Fibroblast of gingiva (primary cell): ENCODE data around the gene PFKFB1.
"Not testable (repeated sequence)": the region's sequence is repeated elsewhere in the genome, so short reads cannot be mapped to it uniquely, and the experiment has no call there.

Source experiments
- DNase-seq: peaks from one replicate; pipeline ENCODE4 v3.0.0-alpha.2; 2011; ENCODE audit warnings: low read depth

Gene PFKFB1

GRCh38 chrX:54992911-54993622 is 921 bp downstream of the PFKFB1 start:
- no peak for DNase-seq

GRCh38 chrX:54991706-54992105 is 2.3 kb downstream of the PFKFB1 start:
- no peak for DNase-seq

DNA sequence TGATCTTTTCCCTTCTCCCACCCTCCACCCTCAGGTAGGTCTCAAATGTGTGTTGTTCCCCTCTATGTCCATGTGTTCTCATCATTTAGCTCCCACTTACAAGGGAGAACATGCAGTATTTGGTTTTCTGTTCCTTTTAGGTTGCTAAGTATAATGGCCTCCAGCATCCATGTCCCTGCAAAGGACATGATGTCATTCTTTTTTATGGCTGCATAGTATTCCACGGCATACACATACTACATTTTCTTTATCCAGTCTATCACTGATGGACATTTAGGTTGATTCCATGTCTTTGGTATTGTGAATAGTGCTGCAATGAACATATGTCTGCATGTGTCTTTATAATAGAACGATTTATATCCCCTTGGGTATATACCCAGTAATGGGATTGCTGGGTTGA is 10.7 kb downstream of the PFKFB1 start:
- not testable (repeated sequence) for DNase-seq

GRCh38 chrX:54980334-54980733 is 13.7 kb downstream of the PFKFB1 start:
- no peak for DNase-seq

GRCh38 chrX:54979432-54979831 is 14.6 kb downstream of the PFKFB1 start:
- no peak for DNase-seq

DNA sequence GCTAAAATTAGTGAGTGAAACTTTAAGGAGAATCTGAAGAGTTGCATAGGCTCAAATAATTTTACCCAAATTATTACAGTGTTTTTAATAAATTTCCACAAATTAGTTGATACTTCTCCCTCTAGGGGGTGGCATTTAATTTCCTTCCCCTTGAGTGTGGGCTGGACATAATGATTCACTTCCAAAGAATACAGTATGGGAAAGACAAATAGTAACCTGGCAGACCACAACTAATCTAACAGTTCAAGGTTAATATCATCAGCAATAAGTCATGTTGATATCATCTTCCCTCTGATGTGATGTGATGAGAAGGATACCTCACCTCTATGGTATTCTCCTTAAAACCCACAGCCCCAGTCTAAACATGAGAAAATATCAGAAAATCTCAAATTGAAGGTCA is 15.5 kb downstream of the PFKFB1 start:
- DNase-seq = no peak

- no peak for DNase-seq
Measured at GRCh38 chrX:54977387-54977786, 16.6 kb downstream of the PFKFB1 start.

GRCh38 chrX:54964766-54965497 is 29.1 kb downstream of the PFKFB1 start:
- no peak for DNase-seq

DNA sequence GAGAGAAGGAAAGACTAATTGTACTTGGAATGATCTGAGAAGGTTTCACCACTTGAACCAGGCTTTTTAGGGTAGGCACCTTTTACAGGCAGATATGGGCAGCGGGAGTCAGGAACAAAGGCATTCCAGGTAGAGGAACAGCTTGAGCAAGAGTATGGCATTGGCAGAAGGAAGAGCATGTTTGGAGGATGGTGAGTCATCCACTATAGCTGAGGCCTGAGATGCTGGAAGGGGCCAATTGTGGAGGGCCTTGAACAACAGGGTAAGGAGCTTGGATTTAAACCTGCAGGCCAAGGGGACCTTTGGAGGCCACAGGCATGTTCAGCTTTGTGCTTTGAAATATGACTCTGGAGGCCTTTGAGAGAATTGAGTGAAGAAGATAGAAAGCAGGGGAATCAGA is 32.2 kb downstream of the PFKFB1 start:
- DNase-seq = no peak

DNA sequence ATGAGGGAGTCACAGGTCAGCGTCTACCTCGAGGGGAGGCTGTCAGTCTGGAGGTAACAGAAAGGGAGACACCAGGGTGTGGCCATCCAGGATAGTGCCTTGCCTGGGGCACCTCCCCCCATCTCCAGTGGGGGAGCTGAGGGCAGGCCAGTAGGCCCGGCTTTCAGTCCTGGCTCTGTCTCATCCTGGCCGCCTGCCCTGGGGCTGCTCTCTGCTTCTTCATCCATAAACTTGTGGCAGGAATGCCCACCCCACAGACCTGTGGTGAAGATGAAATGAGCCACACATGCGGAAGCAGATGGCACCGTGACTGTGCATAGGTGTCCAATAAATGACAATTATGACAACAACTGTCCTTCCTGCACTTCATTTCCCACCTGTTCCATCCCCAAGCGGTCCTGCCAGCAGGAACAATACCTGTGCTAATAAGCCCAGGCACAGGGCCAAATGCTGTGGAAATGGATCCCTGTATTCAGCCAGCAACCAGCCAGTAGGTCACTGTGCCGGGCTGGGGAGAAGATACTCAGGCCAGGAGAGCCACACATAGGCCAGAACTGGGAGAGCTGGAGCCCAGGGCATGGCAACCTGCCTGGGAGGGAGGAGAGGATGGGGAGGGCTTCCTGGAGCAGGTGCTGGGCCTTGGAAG is 43.1 kb downstream of the PFKFB1 start:
- DNase-seq = no peak

DNA sequence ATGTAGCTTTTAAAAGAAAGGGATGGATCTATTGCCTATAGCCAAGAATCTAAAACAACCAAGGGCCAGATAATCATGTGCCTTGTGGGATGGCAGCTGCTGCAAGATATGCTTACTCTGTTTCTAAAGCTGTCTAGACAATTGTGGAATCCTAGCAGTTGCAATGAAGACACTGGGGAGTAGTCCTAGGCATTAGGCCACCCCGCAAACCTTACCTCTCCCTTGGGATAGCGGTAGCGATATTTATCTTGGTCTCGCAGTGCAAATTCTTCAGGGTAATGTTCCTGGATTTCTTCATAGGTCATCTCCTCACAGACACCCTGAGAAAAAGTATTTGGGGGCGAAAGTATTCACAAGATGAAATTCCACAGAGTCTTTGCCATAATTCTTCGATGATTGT is 48.8 kb downstream of the PFKFB1 start:
- DNase-seq = no peak

DNA sequence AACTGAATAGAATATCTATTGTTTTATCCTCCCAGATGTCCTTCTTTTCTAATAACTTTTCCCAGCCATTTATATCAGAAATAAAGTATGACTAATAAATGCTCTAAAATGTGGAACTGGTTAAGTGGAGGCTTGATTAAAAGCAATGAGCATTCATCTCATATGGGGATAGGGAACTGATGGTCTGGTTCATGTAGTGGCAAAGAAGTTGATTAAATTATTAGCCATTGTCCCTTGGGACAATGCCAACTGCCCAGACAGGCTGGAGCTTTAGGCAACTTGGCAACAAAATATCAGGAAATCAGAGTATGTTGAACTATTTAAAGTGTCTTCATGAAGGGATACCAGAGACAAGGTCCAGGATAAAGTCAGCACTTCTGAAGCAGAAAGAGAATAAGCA is 49.2 kb downstream of the PFKFB1 start:
- no peak for DNase-seq

- no peak for DNase-seq
Measured at GRCh38 chrX:54937416-54937815, 56.6 kb downstream of the PFKFB1 start.

GRCh38 chrX:54935306-54935705 is 58.7 kb downstream of the PFKFB1 start:
- DNase-seq = no peak

GRCh38 chrX:54934890-54935289 is 59.1 kb downstream of the PFKFB1 start:
- DNase-seq = no peak

GRCh38 chrX:54934058-54934457 is 59.9 kb downstream of the PFKFB1 start:
- no peak for DNase-seq

GRCh38 chrX:54933150-54933826 is 60.7 kb downstream of the PFKFB1 start:
- DNase-seq = no peak

DNA sequence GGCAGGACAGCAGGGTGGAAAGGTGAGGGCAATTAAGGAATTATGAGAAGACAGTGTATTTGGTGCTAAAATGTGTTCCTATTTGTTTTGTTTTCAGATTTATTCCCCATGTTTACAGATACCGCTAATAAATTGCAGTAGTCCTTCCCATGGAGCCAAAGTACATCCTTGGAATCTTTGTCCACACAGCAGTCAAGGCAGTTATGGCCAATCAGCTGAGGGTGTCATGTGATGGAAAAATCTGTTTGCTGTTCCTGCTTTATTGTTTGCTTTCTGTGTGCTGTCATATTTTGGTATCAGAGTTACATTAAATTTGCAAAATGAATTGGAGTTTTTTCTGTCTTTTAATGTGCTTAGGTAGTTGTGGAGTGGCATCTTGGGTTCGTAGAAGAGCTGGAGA is 62.9 kb downstream of the PFKFB1 start:
- no peak for DNase-seq

DNA sequence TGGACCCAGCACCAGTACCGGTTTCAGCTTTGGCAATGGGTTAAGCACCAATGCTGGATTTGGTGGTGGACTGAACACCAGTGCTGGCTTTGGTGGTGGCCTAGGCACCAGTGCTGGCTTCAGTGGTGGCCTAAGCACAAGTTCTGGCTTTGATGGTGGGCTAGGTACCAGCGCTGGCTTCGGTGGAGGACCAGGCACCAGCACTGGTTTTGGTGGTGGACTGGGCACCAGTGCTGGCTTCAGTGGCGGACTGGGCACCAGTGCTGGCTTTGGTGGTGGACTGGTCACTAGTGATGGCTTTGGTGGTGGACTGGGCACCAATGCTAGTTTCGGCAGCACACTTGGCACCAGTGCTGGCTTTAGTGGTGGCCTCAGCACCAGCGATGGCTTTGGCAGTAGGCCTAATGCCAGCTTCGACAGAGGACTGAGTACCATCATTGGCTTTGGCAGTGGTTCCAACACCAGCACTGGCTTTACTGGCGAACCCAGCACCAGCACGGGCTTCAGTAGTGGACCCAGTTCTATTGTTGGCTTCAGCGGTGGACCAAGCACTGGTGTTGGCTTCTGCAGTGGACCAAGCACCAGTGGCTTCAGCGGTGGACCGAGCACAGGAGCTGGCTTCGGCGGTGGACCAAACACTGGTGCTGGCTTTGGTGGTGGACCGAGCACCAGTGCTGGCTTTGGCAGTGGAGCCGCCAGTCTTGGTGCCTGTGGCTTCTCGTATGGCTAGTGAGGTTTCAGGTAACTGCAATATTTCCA is 63.5 kb downstream of the PFKFB1 start:
- no peak for DNase-seq

DNA sequence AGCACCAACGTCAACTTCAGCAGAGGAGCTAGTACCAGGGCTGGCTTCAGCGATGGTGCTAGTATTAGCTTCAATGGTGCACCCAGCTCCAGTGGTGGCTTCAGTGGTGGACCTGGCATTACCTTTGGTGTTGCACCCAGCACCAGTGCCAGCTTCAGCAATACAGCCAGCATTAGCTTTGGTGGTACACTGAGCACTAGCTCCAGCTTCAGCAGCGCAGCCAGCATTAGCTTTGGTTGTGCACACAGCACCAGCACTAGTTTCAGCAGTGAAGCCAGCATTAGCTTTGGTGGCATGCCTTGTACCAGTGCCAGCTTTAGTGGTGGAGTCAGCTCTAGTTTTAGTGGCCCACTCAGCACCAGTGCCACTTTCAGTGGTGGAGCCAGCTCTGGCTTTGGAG is 65.1 kb downstream of the PFKFB1 start:
- DNase-seq = no peak

- no peak for DNase-seq
Measured at GRCh38 chrX:54926978-54927377, 67.0 kb downstream of the PFKFB1 start.

DNA sequence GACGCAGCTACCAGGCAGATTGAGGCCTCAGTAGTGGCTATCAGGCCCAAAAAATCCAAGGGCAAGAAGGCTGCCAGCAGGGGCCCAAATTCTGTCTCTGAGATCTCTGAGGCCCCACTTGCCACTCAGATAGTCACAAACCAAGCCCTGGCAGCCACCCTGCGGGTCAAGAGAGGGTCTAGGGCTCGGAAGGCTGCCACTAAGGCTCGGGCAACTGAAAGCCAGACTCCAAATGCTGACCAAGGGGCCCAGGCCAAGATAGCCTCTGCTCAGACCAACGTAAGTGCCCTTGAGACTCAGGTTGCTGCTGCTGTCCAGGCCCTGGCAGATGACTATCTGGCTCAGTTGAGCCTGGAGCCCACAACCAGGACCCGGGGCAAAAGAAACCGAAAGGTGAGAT is 70.6 kb downstream of the PFKFB1 start:
- DNase-seq = no peak
